GM23338 (cell line): ENCODE data around the gene ADAM15. TPM values are rescaled to one million over a fixed set of nuclear protein-coding genes. Genes with fewer than 3 reads are reported as not detected.

Source experiments
- ATAC-seq: fragments of 200-7000 bp; cut with Tn5 transposase; 3 replicates; pipeline ENCODE4 v1.9.1; 2020
- DNase-seq: peaks from one replicate; pipeline ENCODE4 v3.0.0-alpha.2; 2015; ENCODE audit warnings: low spot score
- H2AFZ ChIP-seq: fragments of 200-600 bp; sonication (generic); 2 replicates; pipeline ENCODE4 v1.8.0; 2016; ENCODE audit warnings: antibody characterized with exemption, mild to moderate bottlenecking, moderate library complexity
- H3F3A ChIP-seq: fragments of 200-600 bp; sonication (generic); replicated peaks from 2 replicates; pipeline ENCODE4 v1.8.0; 2017; ENCODE audit warnings: antibody characterized with exemption, mixed run types, low read depth
- H3K27ac ChIP-seq: fragments of 200-600 bp; sonication (generic); 2 replicates; pipeline ENCODE4 v1.6.1; 2016; ENCODE audit warnings: low read depth
- H3K27me3 ChIP-seq: fragments of 200-600 bp; sonication (generic); 2 replicates; pipeline ENCODE4 v1.8.0; 2016; ENCODE audit warnings: mild to moderate bottlenecking, mixed run types, moderate library complexity; ENCODE audit not compliant: insufficient read depth
- H3K36me3 ChIP-seq: fragments of 200-600 bp; sonication (generic); 2 replicates; pipeline ENCODE4 v1.8.0; 2016; ENCODE audit warnings: mild to moderate bottlenecking; ENCODE audit not compliant: insufficient read depth
- H3K4me1 ChIP-seq: fragments of 200-600 bp; sonication (generic); 2 replicates; pipeline ENCODE4 v1.8.0; 2016; ENCODE audit warnings: mild to moderate bottlenecking, moderate library complexity; ENCODE audit not compliant: insufficient read depth
- H3K4me2 ChIP-seq: fragments of 200-600 bp; sonication (generic); 2 replicates; pipeline ENCODE4 v1.7.1; 2017; ENCODE audit warnings: mixed run types
- H3K4me3 ChIP-seq: fragments of 200-600 bp; sonication (generic); 2 replicates; pipeline ENCODE4 v1.6.1; 2016; ENCODE audit warnings: mixed run types
- H3K79me2 ChIP-seq: fragments of 200-600 bp; sonication (generic); replicated peaks from 2 replicates; pipeline ENCODE4 v1.8.0; 2017; ENCODE audit warnings: mild to moderate bottlenecking; ENCODE audit not compliant: insufficient read depth
- H3K9me2 ChIP-seq: fragments of 200-600 bp; sonication (generic); 2 replicates; pipeline ENCODE4 v1.8.0; 2017; ENCODE audit not compliant: insufficient read depth
- H4K20me1 ChIP-seq: fragments of 200-600 bp; sonication (generic); replicated peaks from 2 replicates; pipeline ENCODE4 v1.8.0; 2017; ENCODE audit warnings: mild to moderate bottlenecking; ENCODE audit not compliant: insufficient read depth
- H3K27ac Mint-ChIP-seq: 2 replicates; pipeline ENCODE4 v1.8.0; 2020; ENCODE audit warnings: inconsistent platforms, mild to moderate bottlenecking, moderate library complexity, mixed read lengths
- H3K27me3 Mint-ChIP-seq: 3 replicates; pipeline ENCODE4 v1.8.0; 2022; ENCODE audit warnings: low read depth, mild to moderate bottlenecking, moderate library complexity, mixed read lengths, inconsistent platforms; ENCODE audit not compliant: insufficient read depth, poor library complexity
- H3K36me3 Mint-ChIP-seq: 3 replicates; pipeline ENCODE4 v1.8.0; 2021; ENCODE audit warnings: low read depth, mild to moderate bottlenecking, inconsistent platforms, moderate library complexity, mixed read lengths
- H3K4me1 Mint-ChIP-seq: 3 replicates; pipeline ENCODE4 v1.8.0; 2020; ENCODE audit warnings: mild to moderate bottlenecking, inconsistent platforms, mixed read lengths
- H3K4me3 Mint-ChIP-seq: 3 replicates; pipeline ENCODE4 v1.8.0; 2021; ENCODE audit warnings: moderate library complexity, mild to moderate bottlenecking, inconsistent platforms, mixed read lengths
- H3K9me3 Mint-ChIP-seq: 3 replicates; pipeline ENCODE4 v1.8.0; 2020; ENCODE audit warnings: moderate library complexity, mild to moderate bottlenecking, inconsistent platforms, mixed read lengths
- CREB1 ChIP-seq: fragments of 250-450 bp; sonication (Bioruptor Pico); IDR thresholded peaks from 2 replicates; pipeline ENCODE4 v1.5.0; 2020; ENCODE audit warnings: low read depth, mild to moderate bottlenecking, moderate library complexity
- CTCF ChIP-seq, 2 experiments: fragments of 200-600 bp in 1 of 2; sonication (generic) in 1 of 2; conservative IDR thresholded peaks; 2 replicates each; pipeline versions ENCODE4 v1.5.1 to v1.6.1; 2016 to 2017; ENCODE audit warnings: antibody characterized with exemption in 2 of 2, low read depth in 2 of 2, mild to moderate bottlenecking in 2 of 2, moderate library complexity in 1 of 2
- ETS1 ChIP-seq: IDR thresholded peaks from 2 replicates; pipeline ENCODE4 v1.6.1; 2016; ENCODE audit warnings: antibody characterized with exemption
- EZH2 ChIP-seq: fragments of 200-600 bp; sonication (generic); IDR thresholded peaks from one replicate; pipeline ENCODE4 v1.8.0; 2017; ENCODE audit warnings: antibody characterized with exemption, mild to moderate bottlenecking, low read depth; ENCODE audit not compliant: unreplicated experiment
- EZH2phosphoT487 ChIP-seq: fragments of 200-600 bp; sonication (generic); IDR thresholded peaks from one replicate; pipeline ENCODE4 v1.8.1; 2018; ENCODE audit warnings: antibody characterized with exemption; ENCODE audit not compliant: unreplicated experiment
- JUNB ChIP-seq: IDR thresholded peaks from one replicate; pipeline ENCODE4 v1.6.1; 2016; ENCODE audit warnings: antibody characterized with exemption; ENCODE audit not compliant: unreplicated experiment
- NANOG ChIP-seq: IDR thresholded peaks from 2 replicates; pipeline ENCODE4 v1.6.1; 2016; ENCODE audit warnings: antibody characterized with exemption, borderline replicate concordance
- POLR2AphosphoS5 ChIP-seq: IDR thresholded peaks from 2 replicates; pipeline ENCODE4 v1.6.1; 2016; ENCODE audit warnings: antibody characterized with exemption, low read depth
- REST ChIP-seq: IDR thresholded peaks from one replicate; pipeline ENCODE4 v1.6.1; 2018; ENCODE audit warnings: antibody characterized with exemption; ENCODE audit not compliant: unreplicated experiment
- STAT1 ChIP-seq: IDR thresholded peaks from one replicate; pipeline ENCODE4 v1.6.1; 2016; ENCODE audit warnings: antibody characterized with exemption; ENCODE audit not compliant: unreplicated experiment
- ZNF114 ChIP-seq: fragments of 250-450 bp; sonication (Bioruptor Pico); IDR thresholded peaks from 2 replicates; pipeline ENCODE4 v1.5.0; 2020; ENCODE audit warnings: mild to moderate bottlenecking, moderate library complexity
- ZNF331 ChIP-seq: fragments of 250-450 bp; sonication (Bioruptor Pico); IDR thresholded peaks from 2 replicates; pipeline ENCODE4 v1.5.0; 2020; ENCODE audit warnings: low read depth, mild to moderate bottlenecking, moderate library complexity
- ZNF462 ChIP-seq: fragments of 250-450 bp; sonication (Bioruptor Pico); IDR thresholded peaks from 2 replicates; pipeline ENCODE4 v1.5.0; 2020; ENCODE audit warnings: mild to moderate bottlenecking, moderate library complexity
- polyA plus RNA-seq: library from polyadenylated mRNA; unstranded; fragments of >200 nt; fragmentation: Nextera tagmentation; extraction: Ambion mirVana; gene quantifications from 2 replicates; pipeline ENCODE4 v1.2.1, GENCODE V29; 2016
- total RNA-seq: library from RNA; depleted of rRNA; stranded (reverse); fragments of >200 nt; shearing (Covaris generic); gene quantifications from 2 replicates; pipeline ENCODE4 v1.2.3, GENCODE V29; 2014

ADAM15 gene
- total and polyA plus RNA-seq, 2 experiments from 2014 or later: 24.2 to 31.1 TPM

DNA sequence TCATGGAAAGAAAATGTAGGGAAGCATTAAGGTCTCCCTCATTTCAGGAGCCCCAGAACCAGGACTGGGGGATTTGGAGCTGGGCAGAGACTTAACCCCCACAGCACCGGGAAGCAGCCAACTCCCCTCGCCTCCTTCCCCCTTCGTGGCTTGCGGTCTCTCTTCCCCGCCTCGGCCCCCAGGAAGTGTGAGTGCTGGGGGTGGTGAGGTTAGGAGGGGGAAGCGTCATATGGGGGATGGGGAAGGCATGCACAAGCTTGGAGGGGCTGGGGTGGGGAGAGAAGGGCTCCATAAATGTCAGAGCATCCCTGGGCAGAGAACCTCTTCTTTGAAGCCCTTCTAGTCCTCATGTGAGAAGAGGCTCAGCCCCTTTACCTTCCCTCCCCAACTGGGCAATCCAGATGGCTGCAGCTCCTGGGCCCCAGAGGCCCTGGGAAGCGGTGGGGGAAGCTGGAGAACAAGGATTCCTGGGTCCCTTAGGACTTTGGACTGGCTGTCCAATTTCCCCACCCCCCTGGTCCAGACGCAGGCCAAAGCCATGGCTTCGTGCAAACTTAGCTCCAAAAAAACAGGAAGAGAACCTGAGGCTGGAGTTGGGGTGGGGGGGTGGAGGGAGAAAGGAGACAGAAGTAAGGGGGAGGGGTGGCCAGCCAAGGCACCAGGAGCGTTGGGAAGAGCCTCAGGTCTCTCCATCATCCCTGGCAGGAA is 40.8 kb upstream of the ADAM15 start:
- Histone ChIP-seq H3K36me3 (no peaks in the 10 kb centered on the region), H2AFZ (no peak overlapping the region), H3F3A (0 out of 2 replicates have a peak, but pooled peaks cover 3% of the 10 kb centered on the region), H3K27ac (no peak overlapping the region), H3K27me3 (no peaks in the 10 kb centered on the region), H3K4me2 (0 out of 2 replicates have a peak overlapping the region, but pooled peaks have one; percentile 55), H3K4me1 (peaks cover 43% of the 10 kb centered on the region), H3K4me3 (no peak overlapping the region), H4K20me1 (peaks cover 7% of the 10 kb centered on the region), H3K79me2 (peaks cover 34% of the 10 kb centered on the region), H3K9me2 (no peaks in the 10 kb centered on the region)
- H3K27me3 Mint-ChIP-seq: peaks cover 16% of the 10 kb centered on the region
- H3K4me1 Mint-ChIP-seq: peaks cover 64% of the 10 kb centered on the region
- no peak for ATAC-seq
- H3K36me3 Mint-ChIP-seq: peaks cover 21% of the 10 kb centered on the region
- H3K9me3 Mint-ChIP-seq: no peaks in the 10 kb centered on the region
- DNase-seq: no peak
- H3K4me3 Mint-ChIP-seq: peak overlapping the region; percentile 1; the same call in 1 of the 3 replicates
- TF ChIP-seq CTCF (conservative IDR thresholded peaks at IDR 0.05; ENCODE audit: low read depth in 2 of 2) (no peak), EZH2phosphoT487 (no peak), STAT1 (no peak), REST (no peak), EZH2 (no peak), ETS1 (no peak), NANOG (no peak), JUNB (no peak), CREB1 (no peak), ZNF462 (CRISPR knock-in tag) (no peak), ZNF114 (no peak), POLR2AphosphoS5 (no peak), ZNF331 (CRISPR knock-in tag) (no peak)
- no peak overlapping the region for H3K27ac Mint-ChIP-seq
